ENCODE measurements around the gene GAA. TPM values are rescaled to one million over a fixed set of nuclear protein-coding genes. Genes with fewer than 3 reads are reported as not detected.

Gene GAA
- total and polyA plus RNA-seq, 2 of the 8 experiments (the other 6 are each of a cell fraction or from before 2014, with no cell fraction given), result 14.8 to 30.0 TPM

GRCh38 chr17:80097844-80098691, 3.3 kb upstream of the GAA start:
- Histone ChIP-seq H3K23ac (ENCODE audit: insufficient read length) (no peak overlapping the region), H3K4me3 (ENCODE audit: extremely low read depth in 1 of 4, insufficient read depth in 2 of 4, low read depth in 3 of 4, low read length in 4 of 4) (no peak overlapping the region), H3K4ac (replicated peaks; ENCODE audit: insufficient read length, low read depth, low read length) (no peak overlapping the region), H2BK12ac (ENCODE audit: low read depth, low read length) (no peak overlapping the region), H3K18ac (ENCODE audit: extremely low read depth, low read length) (no peak overlapping the region), H3K4me2 (ENCODE audit: insufficient read depth in 1 of 2, low read depth in 2 of 2, low read length in 2 of 2) (no peak overlapping the region), H2AFZ (ENCODE audit: low read length) (no peak overlapping the region), H3K79me1 (ENCODE audit: low read depth, low read length) (no peaks in the 10 kb centered on the region), H2BK20ac (ENCODE audit: low read length) (no peak overlapping the region), H3K9me3 (ENCODE audit: insufficient read depth in 2 of 2, low read depth in 1 of 2, low read length in 1 of 2) (no peaks in the 10 kb centered on the region), H4K5ac (ENCODE audit: insufficient read length, low read depth, low read length) (no peak overlapping the region), H3K9ac (replicated peaks in 1 of 4; ENCODE audit: extremely low read depth in 1 of 4, low read depth in 3 of 4, low read length in 3 of 4) (no peak overlapping the region), H4K91ac (replicated peaks; ENCODE audit: insufficient read length, low read length) (no peak overlapping the region), H3K4me1 (replicated peaks in 1 of 4; ENCODE audit: control insufficient read depth in 3 of 4, insufficient read depth in 4 of 4, low read length in 3 of 4) (peaks cover 0 to 7% (median 1%) of the 10 kb centered on the region in 4 experiments; a peak in 4 of 7 replicates), H3K36me3 (ENCODE audit: control insufficient read depth in 2 of 4, insufficient read depth in 4 of 4, low read length in 3 of 4) (no peaks in the 10 kb centered on the region), H3K79me2 (ENCODE audit: control insufficient read depth in 1 of 2, insufficient read depth in 2 of 2, low read length in 2 of 2) (no peaks in the 10 kb centered on the region), H3K23me2 (ENCODE audit: low read depth, low read length) (peaks cover 8% of the 10 kb centered on the region; the same call in 1 of the 2 replicates), H2AK5ac (ENCODE audit: low read depth, low read length) (no peak overlapping the region), H3K27ac (ENCODE audit: low read depth, low read length) (no peak overlapping the region), H4K8ac (ENCODE audit: extremely low read depth, insufficient read depth, low read length) (no peak overlapping the region), H2BK15ac (ENCODE audit: low read length) (no peak overlapping the region), H3K14ac (ENCODE audit: insufficient read length) (no peak overlapping the region), H4K20me1 (replicated peaks in 1 of 2; ENCODE audit: control insufficient read depth in 1 of 2, insufficient read depth in 2 of 2, low read length in 2 of 2) (no peaks in the 10 kb centered on the region), H3K27me3 (replicated peaks in 1 of 4; ENCODE audit: control insufficient read depth in 3 of 4, extremely low read depth in 1 of 4, insufficient read depth in 3 of 4, low read length in 3 of 4) (peaks cover 0 to 9% (median 5%) of the 10 kb centered on the region in 4 experiments; a peak in 3 of 7 replicates), H3K56ac (replicated peaks; ENCODE audit: insufficient read length, low read depth, low read length) (no peak overlapping the region), H2BK5ac (ENCODE audit: low read depth, low read length) (no peak overlapping the region), H2BK120ac (replicated peaks; ENCODE audit: low read depth, low read length) (no peak overlapping the region)
- CTCF ChIA-PET (ENCODE audit: partially characterized antibody), result interaction anchor here (1.0 to 1.5 kb wide), 5 partner anchors 11 to 44 kb away, joined by 3 to 4 read pairs (median 3); no protein-coding TSS in a partner anchor
- TF ChIP-seq CBX5 (IDR thresholded peaks at IDR 0.05; ENCODE audit: low read depth, low read length), result no peak
- TF ChIP-seq TCF12 (IDR thresholded peaks at IDR 0.05; ENCODE audit: low read depth, low read length), result no peak
- no peak for TF ChIP-seq RXRA (IDR thresholded peaks at IDR 0.05; ENCODE audit: insufficient read depth, low read depth, low read length)
- no peak for TF ChIP-seq TAF1 (IDR thresholded peaks at IDR 0.05; ENCODE audit: low read depth, low read length)
- TF ChIP-seq HDAC6 (IDR thresholded peaks at IDR 0.05; ENCODE audit: low read depth, low read length), result no peak
- DNase-seq (ENCODE audit: low read depth in 1 of 2, low spot score in 2 of 2), result no peak
- no peak for FAIRE-seq
- POLR2A ChIA-PET (ENCODE audit: partially characterized antibody), result no interaction called here
- 94% methylated on average over 23 of the region's 23 CpGs; no CpG with 5 or more reads in 1 of the 2 experiments for WGBS, 2 experiments (ENCODE audit: extremely low coverage in 1 of 2, insufficient coverage in 1 of 2, insufficient read length in 1 of 2, insufficient replicate concordance in 2 of 2, low coverage in 1 of 2, low lambda C conversion rate in 2 of 2, missing lambda C conversion rate in 1 of 2)
